ENCODE results near the gene KCNAB2.

GRCh38 chr1:6131561-6131960, 85.9 kb downstream of the KCNAB2 start:
- TF ChIP-seq EZH2 (IDR thresholded peaks at IDR 0.05; ENCODE audit: low read length, unreplicated experiment) (no peak), CTCF (conservative IDR thresholded peaks at IDR 0.05; ENCODE audit: low read depth, low read length) (no peak), EZH2phosphoT487 (IDR thresholded peaks at IDR 0.05; ENCODE audit: borderline replicate concordance, low read length) (no peak)
